DOHH2 (cell line): Measurements from ENCODE around the gene CRK.

ENCODE experiments used
- EZH2phosphoT487 ChIP-seq: fragments of 200-600 bp; sonication (generic); IDR thresholded peaks from 2 replicates; pipeline ENCODE4 v1.6.1; 2017; ENCODE audit warnings: borderline replicate concordance, mild to moderate bottlenecking, antibody characterized with exemption, low read length, moderate library complexity, mixed read lengths
- TF ChIP-seq, protein P1 (sequence below): fragments of 200-600 bp; sonication (generic); IDR thresholded peaks from one replicate; pipeline ENCODE4 v1.5.1; 2014; ENCODE audit warnings: antibody characterized with exemption, mild to moderate bottlenecking, low read depth, low read length; ENCODE audit not compliant: poor library complexity, severe bottlenecking

DNA sequence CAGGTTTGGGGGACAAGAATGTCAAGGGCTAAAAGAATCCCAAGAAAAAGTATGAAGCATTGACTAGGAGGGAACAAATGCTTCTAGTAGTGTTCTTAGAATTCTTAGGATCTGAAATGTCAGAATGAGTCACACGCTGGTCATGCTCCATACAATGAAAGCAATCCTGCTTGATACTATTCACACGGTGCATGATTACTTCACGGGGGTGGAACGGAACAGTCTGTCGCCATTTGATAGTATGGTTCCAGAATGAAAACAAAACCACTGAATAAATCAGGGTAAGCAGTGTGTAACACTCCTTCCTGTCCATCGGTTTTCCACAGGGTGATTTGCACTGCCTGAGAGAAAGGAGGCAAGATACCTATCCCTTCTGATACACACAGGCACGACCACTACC, 33.1 kb downstream of the CRK start:
- TF ChIP-seq, protein P1, sequence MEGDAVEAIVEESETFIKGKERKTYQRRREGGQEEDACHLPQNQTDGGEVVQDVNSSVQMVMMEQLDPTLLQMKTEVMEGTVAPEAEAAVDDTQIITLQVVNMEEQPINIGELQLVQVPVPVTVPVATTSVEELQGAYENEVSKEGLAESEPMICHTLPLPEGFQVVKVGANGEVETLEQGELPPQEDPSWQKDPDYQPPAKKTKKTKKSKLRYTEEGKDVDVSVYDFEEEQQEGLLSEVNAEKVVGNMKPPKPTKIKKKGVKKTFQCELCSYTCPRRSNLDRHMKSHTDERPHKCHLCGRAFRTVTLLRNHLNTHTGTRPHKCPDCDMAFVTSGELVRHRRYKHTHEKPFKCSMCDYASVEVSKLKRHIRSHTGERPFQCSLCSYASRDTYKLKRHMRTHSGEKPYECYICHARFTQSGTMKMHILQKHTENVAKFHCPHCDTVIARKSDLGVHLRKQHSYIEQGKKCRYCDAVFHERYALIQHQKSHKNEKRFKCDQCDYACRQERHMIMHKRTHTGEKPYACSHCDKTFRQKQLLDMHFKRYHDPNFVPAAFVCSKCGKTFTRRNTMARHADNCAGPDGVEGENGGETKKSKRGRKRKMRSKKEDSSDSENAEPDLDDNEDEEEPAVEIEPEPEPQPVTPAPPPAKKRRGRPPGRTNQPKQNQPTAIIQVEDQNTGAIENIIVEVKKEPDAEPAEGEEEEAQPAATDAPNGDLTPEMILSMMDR = no peak
- no peak for TF ChIP-seq EZH2phosphoT487
